Immature natural killer cell (primary cell): ENCODE measurements around the gene PPP3R2. TPM values are rescaled to one million over a fixed set of nuclear protein-coding genes. Genes with fewer than 3 reads are reported as not detected.
"Not testable (repeated sequence)": the region's sequence is repeated elsewhere in the genome, so short reads cannot be mapped to it uniquely, and the experiment has no call there.

ENCODE experiments used
- DNase-seq, 3 donors: peaks; one replicate each; pipeline ENCODE4 v3.0.0; 2022; ENCODE audit warnings: mixed read lengths in 1 of 3
- H3K27ac Mint-ChIP-seq, 6 donors: one replicate each; pipeline ENCODE4 v1.8.0; 2020; ENCODE audit warnings: mixed read lengths in 6 of 6, mild to moderate bottlenecking in 5 of 6, inconsistent platforms in 4 of 6, moderate library complexity in 3 of 6
- H3K27me3 Mint-ChIP-seq, 3 donors: one replicate each; pipeline ENCODE4 v1.8.0; 2020 to 2021; ENCODE audit warnings: low read depth in 3 of 3, mild to moderate bottlenecking in 3 of 3, mixed read lengths in 3 of 3, moderate library complexity in 3 of 3, inconsistent platforms in 1 of 3
- H3K36me3 Mint-ChIP-seq, 3 donors: one replicate each; pipeline ENCODE4 v1.8.0; 2020; ENCODE audit warnings: mixed read lengths in 3 of 3, inconsistent platforms in 2 of 3, mild to moderate bottlenecking in 2 of 3
- H3K4me1 Mint-ChIP-seq, 2 donors: one replicate each; pipeline ENCODE4 v1.8.0; 2020; ENCODE audit warnings: inconsistent platforms in 2 of 2, mild to moderate bottlenecking in 2 of 2, mixed read lengths in 2 of 2, moderate library complexity in 1 of 2
- H3K4me3 Mint-ChIP-seq, 5 donors: one replicate each; pipeline ENCODE4 v1.8.0; 2020; ENCODE audit warnings: mild to moderate bottlenecking in 5 of 5, mixed read lengths in 5 of 5, inconsistent platforms in 3 of 5, moderate library complexity in 3 of 5
- H3K9me3 Mint-ChIP-seq, 6 donors: one replicate each; pipeline ENCODE4 v1.8.0; 2020; ENCODE audit warnings: mild to moderate bottlenecking in 6 of 6, mixed read lengths in 6 of 6, inconsistent platforms in 4 of 6, moderate library complexity in 3 of 6
- polyA plus RNA-seq, 3 donors: library from polyadenylated mRNA; unstranded; fragments of 300-500 nt; fragmentation: Illumina TruSeq; gene quantifications; one replicate each; pipeline ENCODE4 v1.2.3, GENCODE V29; 2021

PPP3R2 gene
- polyA plus RNA-seq, 3 donors from 2014 or later: not detected

- H3K36me3 Mint-ChIP-seq: peaks cover 0 to 5% (median 3%) of the 10 kb centered on the region in 3 donors
- H3K4me1 Mint-ChIP-seq: no peaks in the 10 kb centered on the region
- peaks cover 0 to 2% (median 0%) of the 10 kb centered on the region in 6 donors for H3K9me3 Mint-ChIP-seq
- H3K4me3 Mint-ChIP-seq: no peak overlapping the region
- no peak for DNase-seq
- H3K27me3 Mint-ChIP-seq: no peaks in the 10 kb centered on the region
- H3K27ac Mint-ChIP-seq: no peak overlapping the region
Observed at GRCh38 chr9:101578378-101578777, 16.4 kb downstream of the PPP3R2 start.

- Mint-ChIP-seq H3K4me1 (no peaks in the 10 kb centered on the region), H3K4me3 (no peak overlapping the region), H3K27ac (no peak overlapping the region), H3K36me3 (peaks cover 4 to 9% (median 5%) of the 10 kb centered on the region in 3 donors), H3K9me3 (no peaks in the 10 kb centered on the region), H3K27me3 (peaks cover 0 to 1% (median 0%) of the 10 kb centered on the region in 3 donors)
- DNase-seq: no peak
Observed at GRCh38 chr9:101574731-101575333, 19.9 kb downstream of the PPP3R2 start.

GRCh38 chr9:101572316-101572715 is 22.5 kb downstream of the PPP3R2 start:
- no peak for DNase-seq
- peaks cover 10 to 20% (median 18%) of the 10 kb centered on the region in 3 donors for H3K36me3 Mint-ChIP-seq
- no peak overlapping the region for H3K27ac Mint-ChIP-seq
- no peaks in the 10 kb centered on the region for H3K4me1 Mint-ChIP-seq
- H3K27me3 Mint-ChIP-seq: peaks cover 0 to 1% (median 0%) of the 10 kb centered on the region in 3 donors
- H3K9me3 Mint-ChIP-seq: no peaks in the 10 kb centered on the region
- H3K4me3 Mint-ChIP-seq: no peak overlapping the region

GRCh38 chr9:101571114-101571513 is 23.7 kb downstream of the PPP3R2 start:
- peaks cover 12 to 25% (median 22%) of the 10 kb centered on the region in 3 donors for H3K36me3 Mint-ChIP-seq
- DNase-seq: no peak
- peaks cover 0 to 1% (median 0%) of the 10 kb centered on the region in 3 donors for H3K27me3 Mint-ChIP-seq
- H3K9me3 Mint-ChIP-seq: no peaks in the 10 kb centered on the region
- no peak overlapping the region for H3K4me3 Mint-ChIP-seq
- peak overlapping the region in 1 of 6 donors; percentile 33 for H3K27ac Mint-ChIP-seq
- H3K4me1 Mint-ChIP-seq: no peaks in the 10 kb centered on the region

GRCh38 chr9:101569741-101570501 is 24.8 kb downstream of the PPP3R2 start:
- Mint-ChIP-seq H3K4me3 (no peak overlapping the region), H3K9me3 (no peaks in the 10 kb centered on the region), H3K27ac (no peak overlapping the region), H3K4me1 (no peaks in the 10 kb centered on the region), H3K27me3 (peaks cover 0 to 1% (median 0%) of the 10 kb centered on the region in 3 donors), H3K36me3 (peaks cover 18 to 35% (median 33%) of the 10 kb centered on the region in 3 donors)
- DNase-seq: no peak

GRCh38 chr9:101567725-101568350 is 26.9 kb downstream of the PPP3R2 start:
- Mint-ChIP-seq H3K36me3 (peaks cover 20 to 46% (median 39%) of the 10 kb centered on the region in 3 donors), H3K4me3 (no peak overlapping the region), H3K4me1 (peaks cover 0 to 7% of the 10 kb centered on the region in 2 donors), H3K9me3 (no peaks in the 10 kb centered on the region), H3K27me3 (peaks cover 0 to 1% (median 0%) of the 10 kb centered on the region in 3 donors), H3K27ac (peak overlapping the region in 1 of 6 donors; percentile 7)
- no peak for DNase-seq

GRCh38 chr9:101566904-101567724 is 27.7 kb downstream of the PPP3R2 start:
- DNase-seq: no peak
- Mint-ChIP-seq H3K36me3 (peaks cover 28 to 53% (median 47%) of the 10 kb centered on the region in 3 donors), H3K4me3 (no peak overlapping the region), H3K9me3 (no peaks in the 10 kb centered on the region), H3K27ac (no peak overlapping the region), H3K4me1 (peaks cover 1 to 14% of the 10 kb centered on the region in 2 donors), H3K27me3 (peaks cover 0 to 1% (median 0%) of the 10 kb centered on the region in 3 donors)

GRCh38 chr9:101564252-101564651 is 30.5 kb downstream of the PPP3R2 start:
- no peak for DNase-seq
- Mint-ChIP-seq H3K27me3 (no peaks in the 10 kb centered on the region), H3K9me3 (no peaks in the 10 kb centered on the region), H3K36me3 (peaks cover 50 to 74% (median 64%) of the 10 kb centered on the region in 3 donors), H3K27ac (no peak overlapping the region), H3K4me1 (peaks cover 18 to 43% of the 10 kb centered on the region in 2 donors), H3K4me3 (no peak overlapping the region)

- Mint-ChIP-seq H3K9me3 (no peaks in the 10 kb centered on the region), H3K4me1 (peaks cover 21 to 52% of the 10 kb centered on the region in 2 donors), H3K36me3 (peaks cover 63 to 78% (median 71%) of the 10 kb centered on the region in 3 donors), H3K27ac (no peak overlapping the region), H3K27me3 (no peaks in the 10 kb centered on the region), H3K4me3 (no peak overlapping the region)
- no peak for DNase-seq
Observed at GRCh38 chr9:101562966-101563365, 31.8 kb downstream of the PPP3R2 start.

GRCh38 chr9:101561740-101562139 is 33.0 kb downstream of the PPP3R2 start:
- peak in 2 of 3 donors; percentile 5 to 9 for DNase-seq
- Mint-ChIP-seq H3K36me3 (peaks cover 68 to 83% (median 74%) of the 10 kb centered on the region in 3 donors), H3K27ac (peak overlapping the region in 3 of 6 donors; percentile 31 to 75 (median 60)), H3K27me3 (no peaks in the 10 kb centered on the region), H3K4me3 (no peak overlapping the region), H3K9me3 (no peaks in the 10 kb centered on the region), H3K4me1 (peaks cover 21 to 52% of the 10 kb centered on the region in 2 donors)

- H3K9me3 Mint-ChIP-seq, H3K27ac Mint-ChIP-seq, H3K4me3 Mint-ChIP-seq, H3K4me1 Mint-ChIP-seq, DNase-seq, H3K27me3 Mint-ChIP-seq: not testable (repeated sequence)
- H3K36me3 Mint-ChIP-seq: peaks cover 67 to 91% (median 76%) of the 10 kb centered on the region in 3 donors
Observed at GRCh38 chr9:101549472-101550098, 45.2 kb downstream of the PPP3R2 start.

- Mint-ChIP-seq H3K36me3 (peaks cover 29 to 39% (median 30%) of the 10 kb centered on the region in 3 donors), H3K27me3 (peaks cover 0 to 2% (median 0%) of the 10 kb centered on the region in 3 donors), H3K4me3 (no peak overlapping the region), H3K9me3 (no peaks in the 10 kb centered on the region), H3K4me1 (no peaks in the 10 kb centered on the region), H3K27ac (no peak overlapping the region)
- no peak for DNase-seq
Observed at GRCh38 chr9:101543098-101543735, 51.6 kb downstream of the PPP3R2 start.
